Stimulated activated CD4-positive, alpha-beta T cell treated with anti-CD3 and anti-CD28 coated beads, TNF-alpha, amount 100 ng/mL, for 24 hours (primary cell): ENCODE data around the gene CKM.
A peak's percentile ranks its signal among the peaks of the same experiment; 100 is the strongest.

ENCODE experiments used
- DNase-seq, 3 experiments: peaks; one replicate each; pipeline ENCODE4 v3.0.0-alpha.2; 2020; ENCODE audit warnings: low read depth in 3 of 3

CKM gene

DNA sequence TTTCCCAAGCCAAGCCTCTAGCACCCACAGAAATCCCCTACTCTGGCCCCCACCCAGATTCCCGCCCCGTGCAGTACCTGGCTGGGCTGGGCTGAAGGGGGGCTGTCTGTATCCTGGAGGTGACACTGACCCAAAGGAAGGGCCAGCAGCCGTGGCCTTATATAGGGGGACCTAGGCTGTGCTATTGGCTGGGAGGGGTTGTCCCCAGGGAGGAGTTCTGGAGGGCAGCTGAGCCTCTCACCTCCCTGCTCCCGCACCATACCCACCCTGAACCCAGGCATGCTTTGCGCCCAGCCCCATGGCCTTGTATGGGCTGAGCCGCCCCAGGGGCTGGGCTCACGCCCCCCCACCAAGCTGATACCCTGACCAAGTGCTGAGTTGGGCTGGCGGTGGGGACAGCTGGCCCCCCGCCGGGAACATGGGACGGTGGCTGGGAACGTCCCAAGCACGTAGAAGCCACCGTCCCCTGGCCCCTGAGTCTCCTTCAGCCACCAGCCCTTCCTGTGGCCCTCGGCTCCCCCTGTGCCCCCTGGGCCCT lies at the start of gene CKM:
Gene CKM (minus strand): TSS at position 132 of the 538 bp plus-strand sequence. CDS start 3,162 bp downstream, outside the sequence.
- no peak for DNase-seq

DNA sequence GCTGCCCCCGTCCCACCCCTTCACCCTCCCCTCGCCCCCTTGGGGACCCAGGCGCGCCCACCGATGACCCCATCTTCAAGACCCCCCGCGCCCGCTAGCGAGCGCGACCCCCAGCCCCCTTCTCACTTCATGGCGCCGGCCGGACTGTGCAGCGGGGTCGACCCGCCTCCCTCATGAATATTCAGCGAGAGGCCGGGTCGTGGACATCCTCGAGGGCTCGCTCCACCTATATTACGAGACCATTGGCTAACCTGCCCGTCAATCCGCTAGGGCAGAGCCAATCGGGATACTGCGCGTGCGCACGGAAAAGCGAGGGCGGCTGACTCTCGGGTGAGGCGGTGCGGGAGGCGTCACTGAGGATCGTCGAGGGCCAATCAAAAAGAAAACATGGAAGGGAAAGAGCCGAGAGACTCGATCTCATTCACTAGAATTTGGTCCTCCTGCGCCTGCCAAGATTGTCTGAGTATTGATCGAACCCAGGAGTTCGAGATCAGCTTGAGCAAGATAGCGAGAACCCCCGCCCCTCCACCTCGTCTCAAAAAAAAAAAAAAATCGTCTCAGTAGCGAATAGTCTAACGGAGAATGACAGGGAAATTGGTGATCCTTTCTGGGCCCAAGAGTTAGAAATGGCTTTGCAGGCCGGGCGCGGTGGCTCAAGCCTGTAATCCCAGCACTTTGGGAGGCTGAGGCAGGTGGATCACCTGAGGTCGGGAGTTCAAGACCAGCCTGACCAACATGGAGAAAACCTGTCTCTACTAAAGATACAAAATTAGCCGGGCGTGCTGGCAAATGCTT lies 47.9 kb upstream of the CKM start, which contains the start of gene ERCC2:
Gene ERCC2 (minus strand): TSS at position 164 of the 795 bp plus-strand sequence. CDS start 33 bp downstream, at position 131.
- peak; percentile 100 for DNase-seq

DNA sequence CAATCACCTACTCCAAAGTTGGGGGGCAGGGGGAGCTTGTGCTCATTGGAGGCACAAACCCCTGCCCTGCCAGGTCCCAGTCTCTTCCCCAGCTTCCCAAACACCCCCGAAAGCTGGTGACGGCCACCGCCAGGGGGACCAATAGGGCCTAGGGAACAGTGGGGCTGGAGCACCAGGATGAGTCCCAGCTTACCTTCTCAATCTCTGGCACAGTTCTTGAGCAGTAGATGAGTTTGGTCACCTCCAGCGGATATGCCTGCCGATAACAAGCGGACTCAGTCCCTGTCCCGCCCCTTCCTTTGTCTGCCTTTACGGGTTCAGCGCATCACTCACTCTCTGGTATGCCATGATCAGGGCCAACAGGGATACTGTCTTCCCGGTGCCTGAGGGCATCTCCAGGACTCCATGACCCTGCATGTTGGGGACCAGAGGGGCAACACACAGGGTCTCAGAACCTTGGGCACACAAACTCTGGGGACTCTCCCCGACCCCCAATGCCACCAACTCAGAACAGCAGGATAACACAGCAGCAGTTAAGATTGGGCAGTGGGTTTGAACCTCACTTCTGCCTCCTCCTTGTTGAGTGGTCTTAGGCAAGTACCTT lies 46.2 kb upstream of the CKM start:
- no peak for DNase-seq

DNA sequence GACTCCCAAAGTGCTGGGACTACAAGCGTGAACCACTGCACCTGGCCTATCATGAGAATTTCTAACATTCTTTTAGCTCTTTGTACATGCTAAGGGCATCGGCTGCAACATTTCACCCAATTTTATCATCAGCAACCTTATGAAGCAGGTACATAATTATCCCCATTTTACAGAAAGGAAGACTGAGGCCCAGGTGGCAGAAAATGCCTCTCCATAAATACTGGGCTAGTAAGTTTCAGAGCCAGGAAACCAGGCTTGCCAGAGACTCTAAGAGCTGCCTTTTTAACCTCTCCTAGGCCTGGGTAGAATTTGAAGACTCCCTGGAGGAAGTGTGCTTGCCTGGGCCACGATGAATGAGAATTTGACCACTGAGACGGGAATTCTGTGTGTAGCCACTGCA lies 45.5 kb upstream of the CKM start:
- DNase-seq: no peak

DNA sequence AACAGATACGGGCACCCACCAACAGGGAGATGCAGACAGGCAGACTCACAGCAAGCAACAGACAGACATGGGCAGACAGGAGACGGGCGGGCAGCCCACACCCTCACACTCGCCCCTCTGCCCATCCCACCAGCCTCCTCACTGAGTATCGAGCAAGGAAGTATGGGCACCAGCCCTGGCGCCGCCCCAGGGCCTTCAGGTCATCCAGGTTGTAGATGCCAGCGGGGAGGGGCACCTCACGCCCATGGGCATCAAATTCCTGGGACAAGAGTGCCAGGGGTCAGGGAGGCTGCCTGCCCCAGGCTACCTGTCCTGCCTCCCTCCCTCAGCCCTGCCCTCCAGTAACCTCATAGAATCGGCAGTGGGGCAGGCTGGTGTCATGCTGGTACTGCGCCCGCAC lies 42.0 kb upstream of the CKM start:
- no peak for DNase-seq

DNA sequence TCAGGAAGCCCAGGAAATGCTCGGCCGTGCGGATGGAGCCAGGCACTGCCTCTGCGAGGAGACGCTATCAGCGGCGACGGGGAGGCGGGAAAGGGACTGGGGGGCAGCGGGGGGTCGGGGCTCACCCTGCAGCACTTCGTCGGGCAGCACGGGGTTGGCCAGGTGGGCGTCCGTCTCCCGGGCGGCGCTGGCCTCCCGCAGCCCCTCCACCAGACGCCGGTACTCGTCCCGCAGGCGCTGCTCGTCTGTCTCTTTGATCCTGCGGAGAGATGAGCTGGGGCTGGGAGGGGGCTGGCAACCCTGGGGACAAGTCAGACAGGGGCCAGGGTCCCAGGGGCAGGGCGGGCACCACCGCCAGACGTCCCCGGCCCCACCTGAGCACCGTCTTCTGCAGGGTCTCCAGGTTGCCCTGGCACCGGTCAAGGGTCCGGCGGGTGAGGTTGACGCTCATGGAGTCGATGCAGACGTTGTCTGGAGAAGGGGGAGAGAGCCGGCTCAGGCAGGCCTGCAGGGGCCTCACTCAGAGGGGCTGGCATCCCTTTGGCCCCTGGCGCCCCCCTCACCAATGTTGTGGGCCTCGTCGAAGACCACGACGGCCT lies 41.3 kb upstream of the CKM start:
- no peak for DNase-seq

DNA sequence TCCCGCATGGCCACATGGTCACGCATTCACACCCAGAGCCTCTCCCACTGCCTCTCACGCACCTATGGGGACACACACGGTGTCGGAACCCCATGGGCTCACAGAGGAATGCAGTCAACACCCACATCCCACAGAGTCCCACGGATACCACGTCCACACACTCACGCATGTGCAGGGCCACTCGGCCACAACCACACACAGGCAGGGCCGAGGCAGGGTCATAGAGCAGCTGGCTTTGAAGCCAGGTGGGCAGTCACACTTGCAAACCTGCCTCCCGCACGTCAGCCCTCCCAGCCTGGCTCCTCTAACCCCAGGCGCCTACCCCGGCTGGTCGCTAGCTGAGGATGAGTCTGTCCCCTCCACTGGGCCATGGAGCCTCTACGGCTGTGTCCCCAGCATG lies 39.6 kb upstream of the CKM start:
- no peak for DNase-seq

DNA sequence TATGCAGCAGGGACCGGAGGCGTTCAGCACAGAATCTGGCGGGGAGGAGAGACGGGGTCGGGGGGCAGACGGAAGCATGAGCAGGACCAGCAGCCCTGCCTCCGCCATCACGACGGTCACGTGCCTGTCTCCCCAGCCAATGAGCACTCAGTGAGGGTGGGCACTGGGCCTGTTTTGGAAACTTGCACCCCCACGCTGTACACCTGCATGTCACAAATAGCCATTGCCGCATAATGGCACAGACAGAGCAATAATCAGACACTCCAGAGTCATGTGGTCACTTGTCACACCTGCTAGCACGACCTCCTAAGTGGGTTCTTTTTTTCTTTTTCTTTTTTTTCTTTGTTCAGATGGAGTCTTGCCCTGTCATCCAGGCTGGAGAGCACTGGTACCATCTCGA lies 38.9 kb upstream of the CKM start:
- DNase-seq: no peak

DNA sequence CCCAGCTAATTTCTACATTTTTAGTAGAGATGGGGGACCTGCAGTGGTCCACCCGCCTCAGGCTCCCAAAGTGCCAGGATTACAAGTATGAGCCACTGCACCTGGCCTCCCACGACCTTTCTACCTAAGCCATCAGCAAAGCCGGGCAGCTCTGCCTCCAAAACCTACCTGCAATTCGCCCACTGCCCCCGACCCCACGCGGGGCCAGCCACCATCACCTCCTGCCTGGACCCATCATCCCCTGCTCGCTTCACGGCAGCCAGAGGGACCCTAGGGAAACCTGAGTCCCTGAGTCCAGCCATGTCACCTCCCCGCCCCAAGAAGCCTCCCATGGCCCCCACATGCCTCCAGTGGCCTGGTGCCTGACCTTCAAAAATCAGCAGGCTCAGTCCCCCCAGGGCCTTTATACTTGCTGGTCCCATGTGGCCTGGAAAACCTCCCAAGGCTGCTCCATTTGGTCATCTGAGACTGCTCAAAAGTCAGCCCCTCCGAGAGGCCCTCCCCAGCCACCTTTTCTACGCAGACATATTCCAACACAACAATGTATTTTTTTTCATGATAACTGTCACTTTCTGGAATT lies 35.6 kb upstream of the CKM start:
- no peak for DNase-seq

DNA sequence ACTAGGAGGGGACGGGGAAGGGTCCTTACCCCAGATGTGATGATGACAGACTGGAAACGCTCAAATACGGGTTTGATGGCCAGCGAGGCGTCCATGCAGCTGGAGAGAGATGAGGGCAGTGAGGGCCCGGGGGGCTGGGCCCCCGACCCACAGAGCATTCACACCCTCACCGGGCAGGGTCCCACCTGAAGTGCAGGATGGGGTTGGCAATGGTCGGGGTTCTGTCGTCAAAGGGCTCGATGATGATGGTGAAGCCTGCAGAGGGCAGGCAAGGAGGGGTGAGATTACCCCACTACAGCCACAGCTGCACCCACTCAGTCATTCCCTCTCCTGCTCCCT lies 34.7 kb upstream of the CKM start:
- DNase-seq: no peak

DNA sequence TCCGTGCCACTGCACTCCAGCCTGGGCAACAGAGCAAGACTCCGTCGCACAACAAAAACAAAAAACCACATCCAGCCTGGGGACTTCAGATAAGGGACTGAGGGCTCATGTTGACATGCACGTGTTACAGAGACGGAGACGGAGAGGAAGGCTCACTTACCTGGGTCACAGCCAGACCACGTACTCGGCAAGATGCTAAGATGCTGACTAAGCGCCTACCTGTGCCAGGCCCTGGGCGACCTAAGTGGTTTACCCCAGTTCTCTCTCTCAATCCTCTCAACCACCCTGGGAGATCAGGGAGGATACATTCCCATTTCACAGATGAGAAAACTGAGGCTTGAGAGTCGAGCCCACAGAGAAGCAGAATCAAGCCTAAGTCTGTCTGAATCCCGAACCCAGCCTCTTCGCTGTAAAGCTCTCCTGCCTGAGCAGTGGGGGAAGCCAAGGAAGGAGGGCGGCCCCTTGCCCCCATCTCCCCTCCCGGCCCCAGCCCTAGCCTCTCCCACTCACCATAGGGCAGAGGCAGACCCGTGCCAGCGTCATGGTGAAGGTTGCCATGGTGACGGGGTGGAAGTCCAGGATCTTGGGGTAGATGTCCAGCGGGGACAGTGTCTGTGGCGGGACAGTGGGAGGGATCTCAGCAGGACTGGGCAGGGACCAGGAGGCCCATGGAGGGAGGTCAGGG lies 34.2 kb upstream of the CKM start:
- no peak for DNase-seq

DNA sequence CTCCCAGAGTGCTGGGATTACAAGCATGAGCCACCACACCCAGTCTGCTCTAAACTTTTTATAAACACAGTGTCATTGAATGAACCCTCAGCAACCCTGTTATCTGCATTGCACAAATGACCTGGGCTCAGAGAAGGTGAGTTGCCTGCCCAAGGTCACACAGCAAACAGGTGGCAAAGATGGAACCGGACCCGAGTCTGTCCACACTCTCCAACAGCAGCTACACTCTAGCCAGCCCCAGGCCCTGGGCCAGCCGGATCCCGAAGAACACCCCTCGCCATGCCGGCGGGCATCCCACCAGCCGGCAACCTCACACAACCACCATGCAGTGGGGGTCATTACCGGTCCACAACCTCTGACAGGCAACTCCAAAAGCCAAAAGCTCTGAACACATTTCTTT lies 33.2 kb upstream of the CKM start:
- no peak for DNase-seq

DNA sequence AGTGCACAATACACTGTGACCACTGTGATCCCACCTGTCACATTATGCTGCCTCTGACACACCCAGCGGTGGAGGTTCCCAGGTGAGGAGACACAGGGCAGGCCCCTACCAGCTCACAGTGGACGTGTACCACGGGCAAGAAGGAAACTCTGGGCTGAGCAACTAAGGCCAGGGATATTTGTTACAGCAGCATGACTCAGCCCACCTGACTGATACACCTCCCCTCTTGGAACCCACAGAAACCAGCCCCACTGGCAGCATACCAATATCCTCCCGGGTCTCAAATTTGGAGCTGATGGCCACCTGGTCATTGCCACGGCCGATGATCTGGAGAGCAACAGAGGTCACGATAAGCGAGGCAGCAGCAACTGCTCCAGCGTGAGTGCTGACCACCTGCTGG lies 32.7 kb upstream of the CKM start:
- DNase-seq: no peak

DNA sequence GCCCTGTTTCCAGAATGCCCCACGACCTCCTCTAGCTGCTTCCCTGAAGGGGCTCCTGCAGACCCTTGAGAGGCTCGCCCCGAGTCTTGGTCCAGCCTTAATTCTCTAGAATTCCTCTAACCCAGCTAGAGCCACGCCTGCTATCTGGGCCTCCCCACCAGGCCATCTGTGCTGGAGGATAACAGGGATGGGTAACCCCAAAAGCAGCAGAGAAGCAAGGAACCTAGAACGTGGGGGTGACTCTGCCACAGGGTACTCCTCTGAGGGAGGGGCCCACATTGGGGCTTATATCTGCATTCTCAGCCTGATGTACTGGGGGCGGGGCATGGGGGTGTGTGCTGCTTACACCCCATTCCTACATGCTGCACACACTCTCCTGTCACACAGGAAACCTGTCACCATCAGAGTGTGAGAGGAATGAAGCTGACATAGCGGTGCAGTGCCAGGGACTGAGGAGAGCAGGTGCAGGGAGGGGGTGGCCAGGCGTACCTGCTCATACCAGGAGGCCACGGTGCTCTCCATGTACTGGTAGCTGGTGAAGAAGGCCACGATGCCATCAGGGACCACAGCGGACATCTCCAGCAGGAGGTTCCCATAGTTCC lies 31.7 kb upstream of the CKM start:
- DNase-seq: no peak

DNA sequence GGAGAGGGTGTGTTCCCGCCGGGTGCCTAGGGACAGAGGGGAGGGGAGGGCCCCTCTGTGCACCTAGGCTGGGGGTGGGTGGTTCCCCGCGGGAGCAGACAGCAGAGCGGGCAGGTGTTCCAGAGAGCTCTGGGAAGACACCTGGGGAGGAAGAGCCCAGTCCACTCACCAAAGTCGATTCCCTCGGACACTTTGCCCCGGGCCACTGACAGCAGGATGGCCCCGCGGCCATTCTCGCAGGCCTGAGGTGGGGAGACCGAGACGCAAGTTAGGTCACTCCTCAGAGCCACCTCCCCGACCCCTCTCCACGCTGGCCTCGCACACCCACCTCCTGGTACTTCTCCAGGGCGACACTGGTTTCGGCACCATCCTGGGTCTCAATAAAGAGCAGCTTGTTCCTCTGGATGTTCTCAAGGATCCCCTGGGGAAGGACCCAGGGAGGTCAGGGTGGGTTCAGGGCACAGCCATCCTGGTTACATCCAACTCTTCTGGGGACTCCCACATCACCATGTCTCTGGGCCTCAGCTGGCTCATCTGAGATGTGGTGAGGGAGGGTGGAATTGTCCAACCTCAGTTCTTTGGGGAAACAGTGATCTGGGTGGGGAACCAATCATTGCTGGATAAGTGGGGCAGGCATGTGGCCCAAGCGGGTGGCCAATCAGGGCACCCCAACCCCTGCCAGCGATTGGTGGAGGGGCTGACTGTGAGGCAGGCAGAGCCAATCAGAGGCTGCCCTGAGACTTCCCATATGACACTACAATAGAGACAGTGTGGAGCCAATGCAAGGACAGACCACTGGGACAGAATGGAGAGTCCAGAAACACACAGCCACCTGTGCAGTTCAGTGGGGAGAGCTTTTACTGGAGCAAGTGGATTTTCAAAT lies 30.5 kb upstream of the CKM start:
- no peak for DNase-seq

DNA sequence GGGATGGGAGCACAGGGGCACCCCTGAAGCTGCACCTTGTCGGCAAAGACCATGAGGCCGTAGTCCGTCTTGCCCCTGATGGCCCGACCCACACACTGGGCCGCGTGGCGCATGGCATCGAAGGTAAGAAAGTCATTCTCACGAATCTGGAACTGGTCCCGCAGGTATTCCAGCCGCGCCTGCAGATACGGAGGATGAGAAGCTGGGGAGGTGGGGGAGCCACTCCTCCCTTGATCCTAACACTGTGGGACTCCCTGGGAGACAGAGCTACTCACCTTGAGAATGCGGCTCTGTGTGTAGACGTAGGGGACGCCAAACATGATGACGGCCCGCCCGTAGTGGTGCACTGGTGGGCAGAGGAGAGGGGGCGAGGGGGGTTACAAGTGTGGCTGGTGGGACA lies 29.8 kb upstream of the CKM start:
- no peak for DNase-seq

DNA sequence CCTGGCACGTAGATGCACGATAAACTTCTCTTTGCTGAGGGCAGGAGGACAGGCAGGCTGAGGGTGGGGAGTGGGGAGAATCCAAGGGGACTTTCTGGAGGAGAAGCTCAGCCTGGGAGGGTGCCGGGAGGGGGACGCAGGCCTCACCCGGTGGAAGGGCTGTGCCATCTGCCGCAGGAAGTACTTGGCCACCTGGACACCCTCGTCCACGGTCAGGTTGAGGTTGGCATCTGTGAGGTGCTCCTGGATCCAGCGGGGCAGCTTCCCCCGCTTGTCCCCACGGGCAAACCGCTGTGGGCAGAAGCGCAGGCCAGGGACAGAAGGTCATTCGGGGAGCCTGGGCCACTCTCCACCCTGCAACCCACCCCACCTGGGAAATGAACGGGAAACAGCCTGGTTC lies 29.4 kb upstream of the CKM start:
- DNase-seq: no peak

DNA sequence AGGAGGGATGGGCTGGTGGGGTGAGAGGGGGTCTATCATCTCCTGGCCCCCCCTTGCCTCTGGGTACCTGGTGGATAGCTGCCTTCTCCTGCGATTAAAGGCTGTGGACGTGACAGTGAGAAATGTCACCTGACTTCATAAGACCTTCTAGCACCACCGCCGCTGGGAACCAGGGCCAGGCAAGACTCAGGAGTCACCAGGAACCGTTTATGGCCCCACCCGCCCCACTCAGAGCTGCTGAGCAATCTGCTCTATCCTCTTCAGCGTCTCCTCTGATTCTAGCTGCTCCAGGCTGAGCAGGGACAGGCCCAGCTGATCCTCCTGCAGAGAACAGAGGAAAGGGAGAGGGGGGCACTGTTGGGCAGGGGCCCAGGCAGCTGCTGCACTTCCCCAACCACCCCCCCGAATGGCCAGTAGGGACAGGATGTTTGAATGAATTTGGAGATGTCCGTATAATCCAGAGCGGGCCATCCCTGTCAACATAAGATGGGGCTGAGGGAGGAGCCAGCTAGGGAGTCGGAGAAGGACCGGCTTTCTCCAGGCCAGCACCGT lies 28.8 kb upstream of the CKM start:
- no peak for DNase-seq

DNA sequence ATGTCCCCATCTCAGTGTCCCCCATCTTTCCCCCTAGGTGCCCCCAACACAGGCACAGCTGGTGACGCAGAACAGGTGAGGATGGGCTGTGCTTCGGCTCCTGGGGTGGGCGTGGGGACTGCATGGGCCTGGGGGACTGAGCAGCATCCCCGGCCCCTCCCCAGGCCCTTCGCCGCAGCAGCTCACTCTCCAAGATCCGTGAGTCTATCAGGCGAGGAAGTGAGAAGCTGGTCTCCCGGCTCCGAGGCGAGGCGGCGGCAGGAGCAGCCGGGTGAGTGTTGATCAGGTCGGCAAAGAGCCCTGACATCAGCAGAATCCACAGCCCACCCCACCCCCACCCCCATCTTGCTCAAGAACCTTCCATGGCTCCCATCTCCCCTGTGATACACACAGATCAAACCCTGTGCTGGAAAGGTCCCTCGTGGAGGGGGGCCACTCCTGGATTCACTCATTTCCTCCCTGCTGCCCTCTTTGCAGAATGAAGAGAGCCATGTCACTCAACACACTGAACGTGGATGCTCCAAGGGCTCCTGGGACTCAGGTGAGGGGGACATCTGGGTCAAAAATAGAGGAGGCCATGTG lies 27.9 kb upstream of the CKM start:
- DNase-seq: no peak

DNA sequence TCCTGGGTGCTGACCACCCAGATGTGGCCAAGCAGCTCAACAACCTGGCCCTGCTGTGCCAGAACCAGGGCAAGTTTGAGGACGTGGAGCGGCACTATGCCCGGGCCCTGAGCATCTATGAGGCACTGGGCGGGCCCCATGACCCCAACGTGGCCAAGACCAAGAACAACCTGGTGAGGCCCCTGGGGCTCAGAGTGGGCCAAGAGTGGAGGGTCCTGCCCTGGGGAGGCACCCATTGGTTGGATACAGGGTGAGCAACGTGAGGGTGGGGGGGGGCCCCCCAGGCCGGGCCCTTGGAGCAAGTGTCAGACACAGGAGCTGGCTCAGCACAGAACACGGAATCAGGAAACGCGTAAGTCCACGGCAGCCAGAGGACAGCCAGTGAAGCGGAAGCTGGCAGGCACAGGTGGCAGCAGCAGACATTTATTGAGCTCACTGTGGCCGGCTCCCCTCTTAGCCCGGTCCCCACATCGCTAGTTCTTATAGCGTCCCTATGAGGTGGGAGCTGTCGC lies 26.8 kb upstream of the CKM start:
- DNase-seq: no peak
